ENCODE data around the gene FBXO42. TPM values are rescaled to one million over a fixed set of nuclear protein-coding genes. Genes with fewer than 3 reads are reported as not detected.

FBXO42 gene
- total and polyA plus RNA-seq, 3 donors from 2014 or later = 25.0 to 45.6 (median 42.0) TPM

DNA sequence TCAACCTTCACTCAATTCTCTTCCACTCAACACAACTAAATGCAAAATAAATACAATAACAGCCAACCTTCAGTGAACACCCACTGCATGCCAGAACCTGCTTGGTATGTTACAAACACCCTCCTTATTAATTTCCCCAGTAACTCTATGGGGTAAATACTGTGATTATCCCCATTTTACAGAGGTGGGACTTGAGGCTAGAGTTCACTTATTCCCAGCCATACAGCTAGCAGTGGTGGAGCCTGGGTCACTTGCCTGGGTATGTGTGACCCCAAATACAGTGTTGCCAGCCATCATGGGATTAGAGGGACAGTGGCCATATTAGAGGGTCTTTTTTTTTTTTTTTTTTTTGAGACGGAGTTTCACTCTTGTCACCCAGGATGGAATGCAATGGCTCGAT, 116.9 kb downstream of the FBXO42 start:
- Histone ChIP-seq H3K4me3 (no peak overlapping the region), H3K36me3 (ENCODE audit: low read depth, missing control alignments) (no peaks in the 10 kb centered on the region), H3K27me3 (no peaks in the 10 kb centered on the region), H3K27ac (no peak overlapping the region), H3K4me1 (peaks cover 12% of the 10 kb centered on the region), H3K9me3 (no peaks in the 10 kb centered on the region)
- 89 to 96% methylated on average over 2 of the region's 2 CpGs for WGBS, 2 donors
- no peak for TF ChIP-seq POLR2A (IDR thresholded peaks at IDR 0.05)
- TF ChIP-seq, protein P1, sequence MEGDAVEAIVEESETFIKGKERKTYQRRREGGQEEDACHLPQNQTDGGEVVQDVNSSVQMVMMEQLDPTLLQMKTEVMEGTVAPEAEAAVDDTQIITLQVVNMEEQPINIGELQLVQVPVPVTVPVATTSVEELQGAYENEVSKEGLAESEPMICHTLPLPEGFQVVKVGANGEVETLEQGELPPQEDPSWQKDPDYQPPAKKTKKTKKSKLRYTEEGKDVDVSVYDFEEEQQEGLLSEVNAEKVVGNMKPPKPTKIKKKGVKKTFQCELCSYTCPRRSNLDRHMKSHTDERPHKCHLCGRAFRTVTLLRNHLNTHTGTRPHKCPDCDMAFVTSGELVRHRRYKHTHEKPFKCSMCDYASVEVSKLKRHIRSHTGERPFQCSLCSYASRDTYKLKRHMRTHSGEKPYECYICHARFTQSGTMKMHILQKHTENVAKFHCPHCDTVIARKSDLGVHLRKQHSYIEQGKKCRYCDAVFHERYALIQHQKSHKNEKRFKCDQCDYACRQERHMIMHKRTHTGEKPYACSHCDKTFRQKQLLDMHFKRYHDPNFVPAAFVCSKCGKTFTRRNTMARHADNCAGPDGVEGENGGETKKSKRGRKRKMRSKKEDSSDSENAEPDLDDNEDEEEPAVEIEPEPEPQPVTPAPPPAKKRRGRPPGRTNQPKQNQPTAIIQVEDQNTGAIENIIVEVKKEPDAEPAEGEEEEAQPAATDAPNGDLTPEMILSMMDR (IDR thresholded peaks at IDR 0.05) = no peak
- DNase-seq = no peak
- intact Hi-C loops (cut with DNase I; ENCODE audit: low total_unique reads) = no loop called here

GRCh38 chr1:16233431-16233830, 118.8 kb downstream of the FBXO42 start:
- DNase-seq = no peak
- Histone ChIP-seq H3K27ac (no peak overlapping the region), H3K9me3 (no peaks in the 10 kb centered on the region), H3K27me3 (no peaks in the 10 kb centered on the region), H3K4me1 (peaks cover 12% of the 10 kb centered on the region), H3K4me3 (no peak overlapping the region), H3K36me3 (ENCODE audit: low read depth, missing control alignments) (no peaks in the 10 kb centered on the region)
- 98 to 100% methylated on average over 1 to 6 of the region's 8 CpGs for WGBS, 2 donors
- intact Hi-C loops (cut with DNase I; ENCODE audit: low total_unique reads) = no loop called here
- no peak for TF ChIP-seq POLR2A (IDR thresholded peaks at IDR 0.05)
- TF ChIP-seq, protein P1 (IDR thresholded peaks at IDR 0.05) = no peak

- Histone ChIP-seq H3K27me3 (no peaks in the 10 kb centered on the region), H3K9me3 (no peaks in the 10 kb centered on the region), H3K27ac (no peak overlapping the region), H3K36me3 (ENCODE audit: low read depth, missing control alignments) (no peaks in the 10 kb centered on the region), H3K4me1 (peaks cover 8% of the 10 kb centered on the region), H3K4me3 (no peak overlapping the region)
- DNase-seq = no peak
- intact Hi-C loops (cut with DNase I; ENCODE audit: low total_unique reads) = no loop called here
- 99 to 100% methylated on average over 1 to 5 of the region's 5 CpGs for WGBS, 2 donors
- no peak for TF ChIP-seq POLR2A (IDR thresholded peaks at IDR 0.05)
- TF ChIP-seq, protein P1 (IDR thresholded peaks at IDR 0.05) = no peak
These were observed 120.0 kb downstream of the FBXO42 start for GRCh38 chr1:16232316-16232710.

DNA sequence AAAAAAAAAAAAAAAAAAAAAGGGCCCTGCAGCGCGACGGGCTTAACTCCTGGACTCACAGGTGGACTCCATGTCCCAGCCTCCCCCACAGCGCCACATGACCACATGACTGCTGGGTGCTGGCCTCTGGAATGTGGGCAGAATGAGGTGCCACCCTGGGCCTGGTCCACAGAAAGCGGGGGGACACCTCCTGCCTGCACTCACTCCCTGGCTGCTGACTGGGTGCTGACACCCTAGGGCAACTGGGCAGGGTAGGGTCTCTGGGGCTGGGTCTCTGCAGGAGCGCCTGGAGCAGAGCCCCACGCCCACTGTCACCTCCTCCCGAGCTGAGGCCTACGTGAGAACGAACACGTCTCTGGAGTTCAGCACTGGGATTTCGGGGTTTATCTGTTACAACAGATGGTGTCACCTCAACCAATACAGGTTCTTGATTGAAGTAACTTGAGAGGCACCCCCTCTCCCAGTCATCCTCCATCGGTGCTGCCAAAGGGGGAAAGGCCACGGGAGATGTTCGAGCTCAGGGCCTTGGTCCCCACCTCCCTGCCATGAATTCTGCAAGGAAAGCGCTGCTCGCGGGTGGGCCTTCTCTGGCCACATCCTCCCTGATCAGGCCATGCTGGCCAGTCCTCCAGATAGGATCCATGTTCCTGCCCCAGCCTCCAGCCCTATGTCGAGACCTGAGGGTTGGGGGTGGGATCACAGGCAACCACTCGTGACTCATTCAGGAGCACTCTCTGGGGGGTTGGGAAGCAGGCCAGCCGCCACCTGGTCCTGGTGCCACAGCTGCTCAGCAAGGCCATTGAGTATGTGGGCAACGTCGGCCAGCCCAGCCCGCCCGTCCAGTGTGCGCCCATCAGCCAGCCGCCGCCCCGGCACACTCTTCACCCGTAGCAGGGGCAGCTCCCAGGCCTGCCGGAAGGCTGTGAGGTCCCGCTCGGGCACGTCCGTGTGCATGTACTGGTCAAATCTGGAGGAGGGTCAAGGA, 120.7 kb downstream of the FBXO42 start:
- intact Hi-C loops (cut with DNase I; ENCODE audit: low total_unique reads) = no loop called here

More for the DNA sequence above, 120.7 kb downstream of the FBXO42 start:
- no peak for TF ChIP-seq POLR2A (IDR thresholded peaks at IDR 0.05)
- TF ChIP-seq, protein P1 (IDR thresholded peaks at IDR 0.05) = no peak
- Histone ChIP-seq H3K4me1 (peaks cover 11% of the 10 kb centered on the region), H3K27me3 (no peaks in the 10 kb centered on the region), H3K27ac (no peak overlapping the region), H3K36me3 (ENCODE audit: low read depth, missing control alignments) (no peaks in the 10 kb centered on the region), H3K4me3 (no peak overlapping the region), H3K9me3 (no peaks in the 10 kb centered on the region)
- no peak for DNase-seq
- WGBS, 2 donors = 92% methylated on average over 27 to 35 of the region's 35 CpGs
